ENCODE measurements around the gene SERP1. TPM values are rescaled to one million over a fixed set of nuclear protein-coding genes. Genes with fewer than 3 reads are reported as not detected.

Gene SERP1
- total RNA-seq, 4 donors from 2014 or later, result 117 to 177 (median 144) TPM

DNA sequence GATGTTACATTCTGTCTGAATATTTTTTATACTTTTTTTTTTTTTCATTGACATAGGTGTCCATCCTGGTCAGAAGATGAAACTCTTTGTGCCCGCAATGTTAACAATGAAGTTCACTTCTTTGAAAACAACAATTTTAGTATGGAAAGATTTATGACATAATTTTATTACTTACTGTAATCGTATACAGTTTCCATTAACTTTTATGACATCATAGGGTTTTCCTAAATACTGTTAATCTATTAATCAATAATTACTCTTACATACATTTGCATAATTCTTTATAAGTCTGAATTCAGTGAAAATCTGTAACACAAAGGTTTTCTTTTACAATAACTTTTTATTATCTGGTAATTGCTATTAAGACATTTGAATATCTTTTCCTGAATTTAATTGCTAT, 17.9 kb upstream of the SERP1 start:
- no peak overlapping the region for H3K27ac ChIP-seq (replicated peaks in 1 of 4)
- H3K4me3 ChIP-seq, result no peak overlapping the region
- intact Hi-C loops (cut with DNase I), result no loop called here
- DNase-seq (ENCODE audit: extremely low spot score), result no peak
- H3K27me3 ChIP-seq, result no peaks in the 10 kb centered on the region
- peaks cover 20 to 70% (median 42%) of the 10 kb centered on the region in 4 donors for H3K36me3 ChIP-seq
- no peaks in the 10 kb centered on the region for H3K4me1 ChIP-seq
- no peaks in the 10 kb centered on the region for H3K9me3 ChIP-seq
- 96% methylated on average over 2 of the region's 2 CpGs for WGBS
- no peak for TF ChIP-seq POLR2AphosphoS5 (IDR thresholded peaks at IDR 0.05)
- TF ChIP-seq POLR2A (IDR thresholded peaks at IDR 0.05; ENCODE audit: low read depth), result no peak
- TF ChIP-seq EP300 (IDR thresholded peaks at IDR 0.05), result no peak
- TF ChIP-seq, protein P1, sequence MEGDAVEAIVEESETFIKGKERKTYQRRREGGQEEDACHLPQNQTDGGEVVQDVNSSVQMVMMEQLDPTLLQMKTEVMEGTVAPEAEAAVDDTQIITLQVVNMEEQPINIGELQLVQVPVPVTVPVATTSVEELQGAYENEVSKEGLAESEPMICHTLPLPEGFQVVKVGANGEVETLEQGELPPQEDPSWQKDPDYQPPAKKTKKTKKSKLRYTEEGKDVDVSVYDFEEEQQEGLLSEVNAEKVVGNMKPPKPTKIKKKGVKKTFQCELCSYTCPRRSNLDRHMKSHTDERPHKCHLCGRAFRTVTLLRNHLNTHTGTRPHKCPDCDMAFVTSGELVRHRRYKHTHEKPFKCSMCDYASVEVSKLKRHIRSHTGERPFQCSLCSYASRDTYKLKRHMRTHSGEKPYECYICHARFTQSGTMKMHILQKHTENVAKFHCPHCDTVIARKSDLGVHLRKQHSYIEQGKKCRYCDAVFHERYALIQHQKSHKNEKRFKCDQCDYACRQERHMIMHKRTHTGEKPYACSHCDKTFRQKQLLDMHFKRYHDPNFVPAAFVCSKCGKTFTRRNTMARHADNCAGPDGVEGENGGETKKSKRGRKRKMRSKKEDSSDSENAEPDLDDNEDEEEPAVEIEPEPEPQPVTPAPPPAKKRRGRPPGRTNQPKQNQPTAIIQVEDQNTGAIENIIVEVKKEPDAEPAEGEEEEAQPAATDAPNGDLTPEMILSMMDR (IDR thresholded peaks at IDR 0.05), result no peak

DNA sequence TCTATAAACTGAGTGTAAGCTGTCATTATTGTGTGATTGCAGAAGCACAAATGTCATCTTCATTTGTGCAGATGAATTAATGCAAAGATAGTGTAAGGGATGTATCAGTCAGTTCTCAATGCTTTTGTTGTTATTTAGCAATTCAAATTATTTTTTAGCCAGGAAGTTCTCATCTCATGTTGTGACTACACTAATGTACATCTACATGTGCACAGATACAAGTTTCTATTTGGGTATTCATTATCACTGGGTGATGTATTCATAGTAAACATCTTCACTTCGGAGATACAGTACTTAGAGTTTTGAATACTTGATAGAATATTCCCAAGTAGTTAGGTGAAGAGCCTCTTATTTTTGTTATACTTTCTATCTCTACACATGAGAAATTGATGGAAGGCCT, 11.4 kb upstream of the SERP1 start:
- WGBS, result 91% methylated on average over 1 of the region's 1 CpG
- intact Hi-C loops (cut with DNase I), result no loop called here
- H3K36me3 ChIP-seq, result peaks cover 25 to 52% (median 34%) of the 10 kb centered on the region in 4 donors
- H3K27ac ChIP-seq (replicated peaks in 1 of 4), result no peak overlapping the region
- H3K4me1 ChIP-seq, result no peaks in the 10 kb centered on the region
- TF ChIP-seq POLR2AphosphoS5 (IDR thresholded peaks at IDR 0.05) (no peak), EP300 (IDR thresholded peaks at IDR 0.05) (no peak), POLR2A (IDR thresholded peaks at IDR 0.05; ENCODE audit: low read depth) (no peak)
- TF ChIP-seq, protein P1 (IDR thresholded peaks at IDR 0.05), result no peak
- no peaks in the 10 kb centered on the region for H3K27me3 ChIP-seq
- no peak overlapping the region for H3K4me3 ChIP-seq
- no peaks in the 10 kb centered on the region for H3K9me3 ChIP-seq
- DNase-seq (ENCODE audit: extremely low spot score), result no peak

DNA sequence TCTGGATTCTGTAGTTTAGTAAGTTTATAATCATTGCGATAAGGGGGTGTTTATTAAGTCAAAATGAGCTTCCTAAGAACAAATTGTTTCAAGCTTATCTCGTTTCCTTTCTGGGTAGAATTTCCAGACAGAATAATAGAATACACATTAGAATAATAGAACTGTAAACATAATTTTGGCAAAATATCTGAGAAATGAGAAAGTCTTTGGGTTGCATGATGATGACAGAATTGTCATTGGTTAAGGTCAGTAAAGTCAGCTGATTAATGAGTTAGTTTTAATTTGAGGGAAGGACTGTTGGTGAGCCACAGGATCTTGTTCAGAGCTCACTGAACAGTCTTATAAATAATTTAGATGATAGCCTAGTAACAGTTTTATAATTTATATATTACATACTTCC, 10.5 kb upstream of the SERP1 start:
- no peak for DNase-seq (ENCODE audit: extremely low spot score)
- Histone ChIP-seq H3K4me1 (no peaks in the 10 kb centered on the region), H3K4me3 (no peak overlapping the region), H3K36me3 (peaks cover 26 to 58% (median 41%) of the 10 kb centered on the region in 4 donors), H3K27me3 (no peaks in the 10 kb centered on the region), H3K27ac (replicated peaks in 1 of 4) (no peak overlapping the region), H3K9me3 (no peaks in the 10 kb centered on the region)
- intact Hi-C loops (cut with DNase I), result no loop called here
- TF ChIP-seq POLR2A (IDR thresholded peaks at IDR 0.05; ENCODE audit: low read depth), result no peak
- TF ChIP-seq, protein P1 (IDR thresholded peaks at IDR 0.05), result no peak
- TF ChIP-seq POLR2AphosphoS5 (IDR thresholded peaks at IDR 0.05), result no peak
- no peak for TF ChIP-seq EP300 (IDR thresholded peaks at IDR 0.05)
- 77% methylated on average over 2 of the region's 2 CpGs for WGBS

DNA sequence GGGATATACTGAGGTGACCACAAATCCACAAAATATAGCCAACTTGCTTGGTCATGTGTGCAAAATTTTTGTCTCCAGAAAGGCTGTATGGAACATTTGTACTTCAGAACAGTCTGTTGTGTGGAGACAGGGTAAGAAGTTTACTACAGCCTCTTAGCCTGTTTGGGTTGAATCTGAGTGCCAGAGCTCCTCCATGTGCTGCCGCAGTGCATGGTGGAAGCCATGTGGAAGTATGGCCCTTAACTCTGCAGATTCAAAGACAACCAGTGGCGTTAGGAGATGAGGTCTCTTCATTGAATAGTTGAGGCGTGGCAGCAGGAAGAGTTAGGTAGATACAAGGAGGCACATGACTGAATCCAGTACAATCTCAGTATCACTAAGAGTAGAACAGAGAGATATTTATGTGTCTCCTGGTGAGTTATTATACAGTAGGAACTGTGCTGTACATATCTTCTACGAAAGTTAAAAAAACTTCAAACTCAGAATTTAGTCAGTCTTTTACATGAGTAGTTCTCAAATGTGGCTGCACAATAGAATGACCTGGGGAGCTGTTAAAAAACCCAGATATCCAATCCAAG, 9.7 kb upstream of the SERP1 start:
- TF ChIP-seq POLR2AphosphoS5 (IDR thresholded peaks at IDR 0.05) (no peak), EP300 (IDR thresholded peaks at IDR 0.05) (no peak), POLR2A (IDR thresholded peaks at IDR 0.05; ENCODE audit: low read depth) (no peak)
- TF ChIP-seq, protein P1 (IDR thresholded peaks at IDR 0.05), result no peak
- Histone ChIP-seq H3K9me3 (no peaks in the 10 kb centered on the region), H3K4me3 (no peak overlapping the region), H3K4me1 (peaks cover 0 to under 1% (median 0%) of the 10 kb centered on the region in 4 donors), H3K27ac (replicated peaks in 1 of 4) (no peak overlapping the region), H3K36me3 (peaks cover 26 to 53% (median 39%) of the 10 kb centered on the region in 4 donors), H3K27me3 (no peaks in the 10 kb centered on the region)
- intact Hi-C loops (cut with DNase I), result no loop called here
- DNase-seq (ENCODE audit: extremely low spot score), result no peak
- WGBS, result 100% methylated on average over 4 of the region's 4 CpGs

Measured in esophagus muscularis mucosa (tissue), 4 donors.